Fibroblast of skin of left biceps (primary cell): ENCODE data around the gene LAMA3.

Source experiments
- DNase-seq, 2 experiments: peaks; one replicate each; pipeline ENCODE4 v3.0.0-alpha.2; 2013; ENCODE audit warnings: low read depth in 2 of 2

Gene LAMA3

GRCh38 chr18:23689031-23689615, at the start of gene LAMA3:
Gene LAMA3, plus strand, starts transcription at chr18:23689453. Its CDS starts 231 bp downstream, at chr18:23689684.
- no peak for DNase-seq

- DNase-seq: no peak
Observed at GRCh38 chr18:23640052-23640451, 49.2 kb upstream of the LAMA3 start.

GRCh38 chr18:23641143-23641720, 48.0 kb upstream of the LAMA3 start:
- no peak for DNase-seq

- DNase-seq: no peak
Observed at GRCh38 chr18:23641937-23642666, 47.2 kb upstream of the LAMA3 start.

GRCh38 chr18:23643815-23644490, 45.3 kb upstream of the LAMA3 start:
- no peak for DNase-seq

GRCh38 chr18:23645568-23646175, 43.6 kb upstream of the LAMA3 start:
- DNase-seq: no peak

- no peak for DNase-seq
Observed at GRCh38 chr18:23646282-23646681, 43.0 kb upstream of the LAMA3 start.

- no peak for DNase-seq
Observed at GRCh38 chr18:23648456-23648855, 40.8 kb upstream of the LAMA3 start.

GRCh38 chr18:23648940-23649607, 40.2 kb upstream of the LAMA3 start:
- no peak for DNase-seq

GRCh38 chr18:23650968-23651927, 38.0 kb upstream of the LAMA3 start:
- peak; percentile 73 for DNase-seq

- no peak for DNase-seq
Observed at GRCh38 chr18:23652232-23652631, 37.0 kb upstream of the LAMA3 start.

- DNase-seq: no peak
Observed at GRCh38 chr18:23658285-23658684, 31.0 kb upstream of the LAMA3 start.

- no peak for DNase-seq
Observed at GRCh38 chr18:23661735-23662308, 27.4 kb upstream of the LAMA3 start.

- DNase-seq: no peak
Observed at GRCh38 chr18:23662309-23663263, 26.7 kb upstream of the LAMA3 start, which contains the start of gene ANKRD29. Gene ANKRD29, minus strand, starts transcription at chr18:23662911. Its CDS starts 181 bp downstream, at chr18:23662730.

GRCh38 chr18:23664674-23665073, 24.6 kb upstream of the LAMA3 start:
- no peak for DNase-seq

GRCh38 chr18:23667114-23667513, 22.1 kb upstream of the LAMA3 start:
- DNase-seq: no peak

- no peak for DNase-seq
Observed at GRCh38 chr18:23668731-23669130, 20.5 kb upstream of the LAMA3 start.

- DNase-seq: no peak
Observed at GRCh38 chr18:23669202-23669766, 20.0 kb upstream of the LAMA3 start.
